ENCODE measurements around the gene XPO6.
"Not testable (repeated sequence)": the region's sequence is repeated elsewhere in the genome, so short reads cannot be mapped to it uniquely, and the experiment has no call there.

The XPO6 gene, protein sequence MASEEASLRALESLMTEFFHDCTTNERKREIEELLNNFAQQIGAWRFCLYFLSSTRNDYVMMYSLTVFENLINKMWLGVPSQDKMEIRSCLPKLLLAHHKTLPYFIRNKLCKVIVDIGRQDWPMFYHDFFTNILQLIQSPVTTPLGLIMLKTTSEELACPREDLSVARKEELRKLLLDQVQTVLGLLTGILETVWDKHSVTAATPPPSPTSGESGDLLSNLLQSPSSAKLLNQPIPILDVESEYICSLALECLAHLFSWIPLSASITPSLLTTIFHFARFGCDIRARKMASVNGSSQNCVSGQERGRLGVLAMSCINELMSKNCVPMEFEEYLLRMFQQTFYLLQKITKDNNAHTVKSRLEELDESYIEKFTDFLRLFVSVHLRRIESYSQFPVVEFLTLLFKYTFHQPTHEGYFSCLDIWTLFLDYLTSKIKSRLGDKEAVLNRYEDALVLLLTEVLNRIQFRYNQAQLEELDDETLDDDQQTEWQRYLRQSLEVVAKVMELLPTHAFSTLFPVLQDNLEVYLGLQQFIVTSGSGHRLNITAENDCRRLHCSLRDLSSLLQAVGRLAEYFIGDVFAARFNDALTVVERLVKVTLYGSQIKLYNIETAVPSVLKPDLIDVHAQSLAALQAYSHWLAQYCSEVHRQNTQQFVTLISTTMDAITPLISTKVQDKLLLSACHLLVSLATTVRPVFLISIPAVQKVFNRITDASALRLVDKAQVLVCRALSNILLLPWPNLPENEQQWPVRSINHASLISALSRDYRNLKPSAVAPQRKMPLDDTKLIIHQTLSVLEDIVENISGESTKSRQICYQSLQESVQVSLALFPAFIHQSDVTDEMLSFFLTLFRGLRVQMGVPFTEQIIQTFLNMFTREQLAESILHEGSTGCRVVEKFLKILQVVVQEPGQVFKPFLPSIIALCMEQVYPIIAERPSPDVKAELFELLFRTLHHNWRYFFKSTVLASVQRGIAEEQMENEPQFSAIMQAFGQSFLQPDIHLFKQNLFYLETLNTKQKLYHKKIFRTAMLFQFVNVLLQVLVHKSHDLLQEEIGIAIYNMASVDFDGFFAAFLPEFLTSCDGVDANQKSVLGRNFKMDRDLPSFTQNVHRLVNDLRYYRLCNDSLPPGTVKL

DNA sequence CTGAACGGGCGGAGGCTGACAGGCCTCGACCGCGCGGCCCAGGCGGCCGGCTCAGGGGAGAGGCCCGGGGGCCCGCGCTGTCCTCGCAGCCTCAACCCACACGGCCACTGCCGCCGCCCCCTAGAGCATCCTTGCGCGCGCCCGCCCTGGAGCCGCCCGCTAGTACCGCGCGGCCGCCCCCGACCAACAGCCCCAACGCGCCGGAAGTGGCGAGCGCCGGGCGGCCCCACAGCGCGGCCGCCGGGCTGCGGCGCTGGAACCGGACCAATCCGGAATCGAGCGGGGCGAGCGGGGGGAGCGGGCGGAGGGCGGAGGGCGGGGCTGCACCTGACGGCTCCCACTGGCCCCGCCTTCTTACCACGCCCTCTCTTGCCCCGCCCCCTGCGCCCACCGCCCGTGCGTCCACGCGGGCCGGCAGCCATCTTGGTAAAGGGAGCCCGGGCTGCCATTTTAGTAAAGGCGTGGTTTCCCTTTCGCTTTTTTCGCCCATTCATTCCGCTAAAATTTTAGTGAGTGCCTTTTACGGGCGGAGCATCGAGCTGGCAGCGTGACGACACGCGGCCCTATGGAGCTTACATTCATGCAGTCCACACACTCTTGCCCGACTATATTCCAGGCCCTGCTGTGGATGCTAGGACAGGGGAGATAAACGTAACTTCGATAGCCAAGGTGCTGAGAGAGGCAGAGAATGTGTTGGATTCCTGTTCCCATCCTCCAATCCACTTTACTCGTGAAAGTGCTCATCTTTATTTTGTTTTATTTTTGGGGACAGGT is at the start of gene XPO6:
Gene XPO6, minus strand, starts transcription at position 208 of the 774 bp plus-strand sequence. CDS start 597 bp downstream, outside the sequence.
- DNase-seq: peak; percentile 89

- DNase-seq: no peak
These were observed 48.4 kb upstream of the XPO6 start for GRCh38 chr16:28260193-28260592.

DNA sequence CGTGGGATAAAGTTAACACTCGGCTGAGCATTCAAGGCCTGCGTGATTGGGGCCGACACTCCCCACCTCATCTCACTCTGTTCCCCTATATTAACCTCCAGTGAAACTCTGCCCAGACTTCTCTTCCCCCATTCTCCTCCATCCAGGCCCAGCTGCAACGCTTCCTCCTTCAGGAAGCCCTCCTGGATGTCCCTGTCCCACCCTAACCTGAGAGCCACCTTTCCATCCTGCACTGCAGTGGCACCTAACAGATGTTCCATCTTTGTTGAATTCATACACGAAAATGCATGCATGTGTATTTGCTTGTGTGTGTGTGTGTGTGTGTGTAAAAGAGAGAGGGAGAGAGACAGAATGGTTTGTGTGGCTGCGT is 48.0 kb upstream of the XPO6 start:
- DNase-seq: no peak

DNA sequence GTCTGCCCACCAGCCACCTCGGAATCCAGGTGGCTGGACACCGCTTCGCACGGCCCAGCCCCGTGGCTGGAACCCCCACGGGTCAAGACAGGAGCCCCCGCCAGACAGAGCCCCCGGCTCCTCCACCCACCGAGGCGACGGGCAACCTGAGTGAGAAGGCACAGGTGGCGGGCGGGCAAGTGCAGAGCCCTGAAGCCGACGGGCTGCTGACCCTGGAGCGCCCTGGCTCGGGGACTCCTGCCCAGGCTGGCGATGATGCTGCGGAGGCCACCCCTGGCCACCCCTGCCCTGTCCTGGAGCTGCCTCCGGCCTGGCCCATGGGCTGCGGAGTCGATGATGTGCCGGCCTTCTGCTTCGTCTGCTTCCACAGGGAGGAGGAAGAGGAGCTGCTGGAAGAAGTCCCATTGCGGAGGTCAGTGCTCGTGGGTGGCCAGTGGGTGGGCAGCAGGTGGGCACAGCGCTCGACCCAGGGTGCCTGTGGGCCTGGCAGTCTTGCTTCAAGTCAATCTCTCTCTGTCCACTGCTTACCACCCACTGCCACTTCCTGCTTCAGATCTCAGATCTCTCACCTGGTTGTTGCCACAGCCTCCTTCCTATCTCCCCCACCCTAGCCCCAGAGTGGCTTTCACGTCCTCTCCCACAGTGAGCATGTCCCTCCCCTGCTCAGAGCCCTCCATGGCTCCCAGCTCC is 47.5 kb upstream of the XPO6 start:
- no peak for DNase-seq

- DNase-seq: no peak
These were observed 46.8 kb upstream of the XPO6 start for GRCh38 chr16:28258567-28258966.

- DNase-seq: no peak
These were observed 45.5 kb upstream of the XPO6 start for GRCh38 chr16:28257256-28257655.

GRCh38 chr16:28255838-28256237 is 44.1 kb upstream of the XPO6 start:
- no peak for DNase-seq

GRCh38 chr16:28254158-28254557 is 42.4 kb upstream of the XPO6 start:
- no peak for DNase-seq

DNA sequence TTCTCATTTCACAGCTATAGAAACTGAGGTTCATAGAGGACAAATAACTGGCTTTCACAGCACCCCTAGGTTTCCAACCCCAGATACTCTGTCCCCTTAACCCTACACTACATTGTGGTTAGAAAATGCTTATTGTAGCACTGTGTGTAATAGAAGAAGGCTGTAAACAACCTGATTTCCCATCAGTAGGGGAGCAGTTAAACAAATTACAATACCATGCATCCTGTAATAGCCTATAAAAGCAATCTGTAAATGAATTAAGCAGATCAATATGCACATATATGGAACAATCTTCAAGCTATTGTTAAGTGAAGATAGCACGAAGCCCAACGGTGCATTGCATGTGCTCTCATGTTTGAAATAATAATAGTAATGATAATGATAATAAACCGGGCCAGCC is 39.2 kb upstream of the XPO6 start:
- no peak for DNase-seq

DNA sequence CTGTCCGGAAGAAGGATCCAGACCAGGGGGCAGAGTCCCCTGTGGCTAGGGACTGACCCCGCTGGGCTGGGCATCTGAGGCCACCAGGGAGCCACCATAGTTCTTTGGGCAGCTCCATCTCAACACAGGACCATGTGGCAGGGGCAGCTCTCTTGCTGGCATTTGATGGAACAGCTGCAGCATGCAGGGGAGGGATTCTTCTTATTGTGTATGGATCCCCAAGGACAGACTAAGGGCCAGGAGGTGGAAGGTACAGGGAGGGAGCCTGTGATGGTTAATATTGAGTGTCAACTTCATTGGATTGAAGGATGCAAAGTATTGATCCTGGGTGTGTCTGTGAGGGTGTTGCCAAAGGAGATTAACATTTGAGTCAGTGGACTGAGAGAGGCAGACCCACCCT is 37.7 kb upstream of the XPO6 start:
- not testable (repeated sequence) for DNase-seq

DNA sequence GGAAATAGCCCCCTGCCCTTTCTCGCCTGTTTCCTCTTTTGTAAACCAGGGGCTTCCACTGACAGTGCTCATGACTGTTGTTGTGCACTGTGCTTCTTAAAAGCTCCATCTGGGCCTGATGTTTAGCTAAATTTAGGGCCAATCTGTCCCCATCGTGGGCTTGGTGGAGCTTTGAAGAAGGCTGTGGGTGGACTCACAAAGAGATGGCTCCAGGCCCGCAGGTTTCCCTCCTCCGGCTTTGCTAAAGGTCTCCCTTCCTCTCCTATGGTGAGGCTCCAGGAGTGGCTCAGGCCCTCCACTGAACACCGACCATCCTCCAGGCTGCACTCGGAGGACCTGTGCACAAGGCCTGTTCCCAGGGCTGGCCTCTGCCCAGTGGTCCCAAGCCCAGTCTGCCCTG is 30.2 kb upstream of the XPO6 start:
- DNase-seq: no peak

DNA sequence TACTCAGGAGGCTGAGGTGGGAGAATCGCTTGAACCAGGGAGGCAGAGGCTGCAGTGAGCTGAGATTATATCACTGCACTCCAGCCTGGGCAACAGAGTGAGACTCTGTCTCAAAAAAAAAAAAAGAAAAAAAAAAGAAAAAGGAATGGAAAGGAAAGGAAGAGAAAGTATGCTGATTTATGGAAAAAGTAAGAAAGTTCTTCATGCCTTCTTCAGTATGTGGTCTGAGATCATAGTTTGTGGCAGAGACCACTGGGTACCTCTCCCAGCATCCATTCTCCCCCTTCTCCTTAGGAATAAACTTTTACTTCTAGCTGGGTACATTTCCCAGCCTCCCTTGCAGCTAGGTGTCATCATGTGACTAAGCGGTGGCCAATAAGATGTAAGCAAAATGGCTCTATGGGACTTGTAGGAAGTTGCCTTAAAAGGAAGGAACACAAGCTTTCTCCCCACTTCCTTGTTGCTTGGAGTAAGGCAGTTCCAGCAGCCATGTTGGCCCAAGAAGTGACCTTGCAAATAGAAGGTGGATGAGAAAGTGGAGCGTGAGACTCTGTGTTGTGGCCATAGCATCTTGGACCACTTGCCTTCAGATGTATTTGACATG is 26.1 kb upstream of the XPO6 start:
- no peak for DNase-seq

DNA sequence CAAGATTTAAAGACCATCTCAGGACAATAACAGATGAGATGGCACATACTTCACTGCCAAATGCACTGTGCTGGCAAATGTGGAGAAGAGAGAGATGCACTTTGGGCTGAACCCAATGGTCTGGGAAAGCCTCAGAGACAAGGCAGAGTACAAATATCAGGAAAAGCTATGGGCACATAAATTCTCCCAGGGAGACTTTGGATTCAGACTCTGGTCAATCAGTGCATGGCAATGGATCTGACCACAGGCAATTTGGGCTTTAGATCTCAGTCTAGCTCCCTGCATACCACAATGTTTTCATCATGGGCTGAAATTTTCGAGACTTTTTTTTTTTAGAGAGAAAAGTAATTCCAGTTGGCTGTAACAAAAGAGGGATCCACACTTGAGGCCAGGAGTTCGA is 20.0 kb upstream of the XPO6 start:
- no peak for DNase-seq

DNA sequence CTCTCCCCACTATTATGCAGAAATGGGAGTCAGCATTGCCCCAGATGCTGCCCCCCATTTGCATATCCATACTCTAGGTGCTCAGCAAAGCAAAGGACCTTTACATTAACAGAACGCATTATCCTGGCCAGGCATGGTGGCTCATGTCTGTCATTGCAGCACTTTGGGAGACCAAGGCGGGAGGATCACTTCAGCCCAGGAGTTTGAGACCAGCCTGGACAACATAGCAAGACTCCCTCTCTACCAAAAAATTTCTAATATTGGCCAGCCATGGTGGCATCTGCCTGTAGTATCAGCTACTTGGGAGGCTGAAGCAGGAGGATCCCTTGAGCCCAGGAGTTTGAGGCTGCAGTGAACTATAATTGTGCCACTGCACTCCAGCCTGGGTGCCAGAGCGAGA is 12.1 kb upstream of the XPO6 start:
- DNase-seq: not testable (repeated sequence)

DNA sequence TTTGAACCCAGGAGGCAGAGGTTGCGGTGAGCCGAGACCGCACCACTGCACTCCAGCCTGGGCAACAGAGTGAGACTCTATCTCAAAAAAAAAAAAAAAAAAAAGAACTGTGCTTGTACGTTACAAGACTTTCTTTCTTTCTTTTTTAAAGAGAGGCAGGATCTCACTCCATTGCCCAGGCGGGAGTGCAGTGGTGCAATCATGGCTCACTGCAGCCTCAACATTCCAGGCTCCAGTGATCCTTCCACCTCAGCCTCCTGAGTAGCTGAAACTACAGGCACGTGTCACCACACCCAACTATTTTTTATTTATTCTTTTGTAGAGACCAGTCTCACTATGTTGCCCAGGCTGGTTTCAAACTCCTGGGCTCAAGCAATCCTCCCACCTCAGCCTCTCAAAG is 8.0 kb upstream of the XPO6 start:
- DNase-seq: not testable (repeated sequence)

GRCh38 chr16:28219282-28219681 is 7.5 kb upstream of the XPO6 start:
- no peak for DNase-seq

DNA sequence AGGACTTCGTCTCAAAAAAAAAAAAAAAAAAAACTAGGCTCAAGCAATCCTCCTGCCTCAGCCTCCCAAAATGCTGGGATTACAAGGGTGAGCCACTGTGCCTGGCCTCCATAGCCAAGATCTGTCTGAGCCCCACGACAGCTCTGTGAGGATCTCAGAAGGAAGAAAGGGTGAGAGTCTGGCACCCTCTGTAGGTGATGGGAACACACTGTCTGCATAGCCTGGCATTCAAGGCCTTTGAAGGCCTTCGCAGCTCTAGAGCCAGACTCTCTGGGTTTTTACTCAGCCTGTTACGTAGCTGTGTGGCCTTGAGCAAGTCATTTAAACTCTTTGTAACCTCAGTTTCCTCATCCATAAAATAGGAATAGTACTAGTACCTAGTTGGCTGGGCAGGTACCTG is 6.3 kb upstream of the XPO6 start:
- DNase-seq: no peak

DNA sequence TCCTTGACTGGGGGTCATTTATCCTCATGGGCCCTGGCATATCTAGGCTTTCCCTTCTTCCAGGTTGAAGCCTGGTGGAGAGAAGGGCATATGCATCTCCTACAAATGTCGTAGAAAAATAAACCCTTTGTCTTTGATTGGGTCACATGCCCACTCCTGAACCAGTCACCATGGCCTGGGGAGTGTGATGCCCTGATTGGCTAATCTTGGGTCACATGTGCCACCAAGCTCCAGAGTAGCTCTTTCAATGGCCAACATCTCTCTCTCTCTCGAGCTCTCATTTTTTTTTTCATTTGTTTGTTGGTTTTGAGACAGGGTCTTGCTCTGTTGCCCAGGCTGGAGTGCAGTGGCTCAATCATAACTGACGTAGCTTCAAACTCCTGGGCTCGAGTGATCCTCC is 5.6 kb upstream of the XPO6 start:
- no peak for DNase-seq

DNA sequence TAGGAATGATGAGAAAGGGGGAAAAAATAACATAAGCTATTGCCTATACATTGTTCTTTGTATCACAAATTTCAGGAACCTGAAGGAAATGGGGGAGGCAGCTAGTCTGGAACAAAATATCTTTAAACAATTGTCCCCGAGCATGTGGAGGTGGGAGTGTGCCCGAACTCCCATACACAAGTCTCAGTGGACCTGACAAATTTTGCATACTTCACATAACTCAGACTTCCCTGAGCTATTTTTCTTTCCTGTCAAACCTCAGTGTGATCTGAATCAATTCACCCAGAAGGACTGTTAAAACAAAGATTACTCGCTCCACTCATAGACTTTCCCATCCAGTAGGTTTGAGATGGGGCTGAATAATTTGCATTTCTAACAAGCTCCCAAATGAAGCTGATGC is 1.6 kb upstream of the XPO6 start:
- DNase-seq: no peak

- DNase-seq: no peak
These were observed 738 bp upstream of the XPO6 start for GRCh38 chr16:28212532-28212873.

DNA sequence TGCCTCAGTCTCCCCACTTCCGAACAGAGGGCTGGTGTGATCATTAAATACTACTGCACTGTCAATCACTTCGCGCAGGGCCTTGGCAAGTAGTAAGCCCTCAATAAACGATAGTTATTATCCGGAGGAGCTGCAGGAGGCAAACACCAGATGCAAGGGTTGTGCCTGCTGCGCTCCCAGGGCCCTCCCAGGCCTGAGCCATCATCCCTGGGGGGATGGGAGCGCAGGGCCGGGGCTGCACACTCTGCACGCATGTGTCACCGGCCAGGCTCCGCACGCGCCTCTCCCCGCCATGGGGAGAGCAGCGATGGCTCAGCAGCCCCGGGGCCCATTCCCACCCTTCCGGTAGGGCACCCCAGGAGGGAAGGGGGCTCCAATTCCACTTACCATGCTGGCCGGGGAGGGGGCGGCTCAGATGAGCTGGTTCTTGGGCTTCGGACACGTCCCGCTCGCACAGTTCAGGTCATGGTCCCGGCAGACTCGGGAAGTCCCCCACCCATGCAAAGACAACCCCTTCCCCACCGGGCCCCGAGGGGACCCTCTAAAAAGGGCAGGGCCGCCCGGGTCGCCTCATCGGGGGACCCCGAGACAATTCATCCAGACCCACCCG is 681 bp downstream of the XPO6 start:
- peak; percentile 35 for DNase-seq
